Kidney tubule cell (primary cell): ENCODE results near the gene GATB.
"Not testable (repeated sequence)": the region's sequence is repeated elsewhere in the genome, so short reads cannot be mapped to it uniquely, and the experiment has no call there.

Experiments used
- DNase-seq: peaks from one replicate; pipeline ENCODE4 v3.0.0-alpha.2; 2018; ENCODE audit warnings: low spot score

The GATB gene

GRCh38 chr4:151785484-151786157 is 24.8 kb upstream of the GATB start:
- DNase-seq = no peak

- peak; percentile 64 for DNase-seq
Observed at GRCh38 chr4:151784706-151785105, 23.9 kb upstream of the GATB start.

GRCh38 chr4:151783867-151784266 is 23.1 kb upstream of the GATB start:
- peak; percentile 33 for DNase-seq

GRCh38 chr4:151782296-151782695 is 21.5 kb upstream of the GATB start:
- no peak for DNase-seq

GRCh38 chr4:151781026-151781425 is 20.2 kb upstream of the GATB start:
- DNase-seq = no peak

- DNase-seq = no peak
Observed at GRCh38 chr4:151777471-151777870, 16.7 kb upstream of the GATB start.

- no peak for DNase-seq
Observed at GRCh38 chr4:151774324-151774723, 13.5 kb upstream of the GATB start.

GRCh38 chr4:151772274-151772673 is 11.5 kb upstream of the GATB start:
- DNase-seq = peak; percentile 33

- DNase-seq = no peak
Observed at GRCh38 chr4:151771664-151772063, 10.9 kb upstream of the GATB start.

GRCh38 chr4:151770154-151770553 is 9.3 kb upstream of the GATB start:
- DNase-seq = no peak

GRCh38 chr4:151768835-151769234 is 8.0 kb upstream of the GATB start:
- no peak for DNase-seq

GRCh38 chr4:151766691-151767090 is 5.9 kb upstream of the GATB start:
- no peak for DNase-seq

GRCh38 chr4:151760002-151760401 is 805 bp downstream of the GATB start:
- no peak for DNase-seq

GRCh38 chr4:151753056-151753455 is 7.8 kb downstream of the GATB start:
- DNase-seq = peak; percentile 50

GRCh38 chr4:151750156-151750555 is 10.7 kb downstream of the GATB start:
- DNase-seq = no peak

GRCh38 chr4:151745481-151746231 is 15.2 kb downstream of the GATB start:
- no peak for DNase-seq

- peak; percentile 97 for DNase-seq
Observed at GRCh38 chr4:151744614-151745013, 16.2 kb downstream of the GATB start.

- no peak for DNase-seq
Observed at GRCh38 chr4:151743894-151744293, 16.9 kb downstream of the GATB start.

GRCh38 chr4:151743128-151743854 is 17.5 kb downstream of the GATB start:
- DNase-seq = peak; percentile 83

- DNase-seq = no peak
Observed at GRCh38 chr4:151738720-151739517, 21.9 kb downstream of the GATB start.

GRCh38 chr4:151736852-151737251 is 24.0 kb downstream of the GATB start:
- DNase-seq = not testable (repeated sequence)

- DNase-seq = no peak
Observed at GRCh38 chr4:151736361-151736760, 24.4 kb downstream of the GATB start.
